GM03348 (cell line): ENCODE measurements around the gene LRRC27.

Source experiments
- DNase-seq: peaks from one replicate; pipeline ENCODE4 v3.0.0; 2012; ENCODE audit warnings: low spot score

Gene LRRC27

DNA sequence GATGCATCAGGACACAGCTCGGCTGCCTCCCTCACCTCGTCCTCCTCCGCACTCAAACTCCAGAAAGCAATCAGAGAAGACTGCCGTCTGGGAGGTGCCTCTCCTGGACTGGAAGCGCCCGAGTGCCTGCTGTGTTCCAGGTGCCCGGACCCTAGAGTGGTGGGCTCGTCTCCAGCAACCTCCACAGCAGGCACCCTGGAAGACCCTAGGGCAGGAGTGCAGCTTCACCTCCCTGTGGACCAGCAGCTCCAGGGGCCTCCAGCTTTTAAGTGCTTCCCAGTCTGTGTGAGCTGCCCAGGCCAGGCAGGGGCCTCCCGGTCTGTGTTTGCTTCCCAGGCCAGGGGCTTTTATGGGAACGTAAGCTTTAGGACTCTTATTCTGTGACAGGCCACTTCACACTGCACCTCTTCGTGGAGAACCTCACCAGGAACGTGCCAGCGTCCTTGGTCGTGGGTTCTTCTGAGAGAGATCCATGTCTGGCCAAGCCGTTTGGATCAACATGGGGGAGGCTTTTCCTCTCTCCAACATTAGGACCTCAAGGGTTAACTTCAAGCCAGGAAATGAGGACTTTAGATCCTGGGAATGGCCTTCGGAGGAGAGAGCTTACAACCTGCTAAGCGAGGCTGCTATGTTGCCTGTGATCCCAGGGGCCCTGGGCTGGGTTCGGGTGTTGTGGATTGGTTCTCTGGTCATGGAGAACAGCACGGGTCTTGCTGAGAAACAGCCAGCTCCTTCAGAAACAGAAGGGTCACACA is 59.1 kb downstream of the LRRC27 start:
- no peak for DNase-seq

DNA sequence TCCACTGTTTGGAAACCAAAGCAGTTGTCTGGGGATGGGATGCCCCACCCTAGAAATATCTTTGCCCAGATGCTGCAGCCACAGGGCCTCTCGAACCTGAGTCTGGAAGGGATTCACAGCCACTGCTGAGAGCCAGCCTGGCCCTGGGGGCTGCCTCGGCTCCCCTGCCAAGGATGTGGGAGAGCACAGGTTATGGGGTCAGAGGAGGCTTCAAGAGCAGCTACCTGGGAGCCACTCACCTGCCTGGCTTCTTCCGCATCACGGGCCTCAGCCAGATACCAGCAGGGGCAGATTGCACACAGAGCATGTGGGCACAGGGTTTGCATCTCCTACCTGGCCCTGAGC is 59.7 kb downstream of the LRRC27 start:
- no peak for DNase-seq

DNA sequence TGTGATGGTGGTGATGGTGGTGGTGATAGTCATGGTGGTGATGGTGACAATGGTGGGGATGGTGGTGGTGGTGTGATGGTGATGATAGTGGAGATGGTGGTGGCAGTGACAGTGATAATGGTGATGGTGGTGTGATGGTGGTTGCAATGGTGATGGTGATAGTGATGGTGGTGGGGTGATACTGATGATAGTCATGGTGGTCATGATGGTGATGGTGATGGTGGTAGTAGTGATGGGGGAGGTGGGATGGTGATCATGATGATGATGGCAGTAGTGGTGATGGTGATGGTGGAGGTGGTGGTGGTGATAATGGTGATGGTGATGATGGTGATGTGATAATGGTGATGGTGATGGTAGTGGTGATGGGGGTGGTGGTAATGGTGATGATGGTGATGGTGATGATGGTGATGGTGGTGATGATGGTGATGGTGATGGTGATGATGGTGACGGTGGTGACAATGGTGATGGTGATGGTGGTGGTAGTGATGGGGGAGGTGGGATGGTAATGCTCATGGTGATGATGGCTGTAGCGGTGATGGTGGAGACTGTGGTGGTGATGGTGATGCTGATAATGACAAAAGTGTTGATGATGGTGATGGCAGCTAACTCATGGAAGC is 60.3 kb downstream of the LRRC27 start:
- DNase-seq = no peak

DNA sequence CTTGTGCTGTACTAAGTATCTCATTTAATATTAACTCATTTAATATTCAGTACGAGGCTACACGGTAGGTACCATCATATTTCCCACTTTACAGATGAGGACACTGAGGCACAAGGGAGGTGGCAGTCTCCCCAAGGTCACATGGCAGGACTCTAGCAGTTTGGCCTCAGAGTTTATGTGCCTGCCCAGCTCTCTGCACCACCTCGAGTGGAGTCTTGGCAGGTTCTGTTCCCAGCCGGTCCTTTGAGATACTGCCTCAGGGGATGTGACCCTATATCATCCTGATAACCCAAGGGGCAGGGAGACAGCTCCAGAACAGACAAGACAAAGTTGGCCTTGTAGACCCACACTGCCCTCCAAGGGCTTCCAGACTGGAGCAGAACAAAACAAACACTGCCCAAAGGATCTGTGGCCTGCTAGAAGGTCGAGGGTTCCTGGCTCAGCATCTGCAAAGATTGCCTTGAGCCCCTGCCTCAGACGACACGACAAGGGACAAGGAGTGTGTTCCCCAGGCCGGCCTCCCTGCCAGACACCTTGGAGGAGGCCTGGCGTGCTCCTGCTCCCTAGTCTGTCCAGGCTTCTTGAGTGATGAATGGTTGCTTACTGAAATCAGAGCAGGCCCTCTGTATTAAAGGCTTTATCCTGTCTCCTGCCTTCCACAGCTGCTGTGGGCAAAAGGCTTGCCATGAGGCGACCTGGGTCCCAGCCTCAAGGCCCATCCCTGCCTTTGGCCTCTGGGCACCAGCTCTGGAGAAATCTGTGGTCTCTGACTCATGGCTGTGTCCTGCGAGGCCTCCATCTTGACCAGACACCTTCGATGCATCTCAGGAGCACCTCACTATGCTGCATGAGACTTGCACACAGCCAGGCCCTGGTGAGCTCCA is 61.1 kb downstream of the LRRC27 start:
- peak; percentile 65 for DNase-seq

DNA sequence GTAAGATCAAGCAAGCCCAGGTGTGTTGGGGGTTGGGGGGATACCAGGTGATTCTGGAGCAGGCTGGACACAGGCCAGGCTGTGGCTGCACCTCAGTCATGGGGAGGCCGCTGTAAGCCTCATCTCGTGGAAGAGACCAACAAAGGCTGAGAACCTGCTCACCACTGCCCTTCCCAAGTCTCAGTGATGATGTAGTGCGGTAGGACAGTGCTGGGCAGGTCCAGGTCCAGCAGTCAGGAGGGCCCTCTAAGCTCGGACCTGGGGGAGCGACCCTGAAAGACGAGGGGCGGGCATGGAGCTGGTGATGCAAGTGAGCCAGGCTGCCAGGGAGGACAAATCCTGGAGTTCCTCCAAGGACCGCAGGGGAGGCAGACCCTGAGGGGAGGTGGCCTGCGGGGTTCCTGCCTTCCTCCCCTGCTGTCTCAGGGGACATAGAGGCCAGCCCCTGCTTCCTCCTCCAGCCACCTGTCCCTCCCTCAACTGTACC is 61.7 kb downstream of the LRRC27 start:
- no peak for DNase-seq

DNA sequence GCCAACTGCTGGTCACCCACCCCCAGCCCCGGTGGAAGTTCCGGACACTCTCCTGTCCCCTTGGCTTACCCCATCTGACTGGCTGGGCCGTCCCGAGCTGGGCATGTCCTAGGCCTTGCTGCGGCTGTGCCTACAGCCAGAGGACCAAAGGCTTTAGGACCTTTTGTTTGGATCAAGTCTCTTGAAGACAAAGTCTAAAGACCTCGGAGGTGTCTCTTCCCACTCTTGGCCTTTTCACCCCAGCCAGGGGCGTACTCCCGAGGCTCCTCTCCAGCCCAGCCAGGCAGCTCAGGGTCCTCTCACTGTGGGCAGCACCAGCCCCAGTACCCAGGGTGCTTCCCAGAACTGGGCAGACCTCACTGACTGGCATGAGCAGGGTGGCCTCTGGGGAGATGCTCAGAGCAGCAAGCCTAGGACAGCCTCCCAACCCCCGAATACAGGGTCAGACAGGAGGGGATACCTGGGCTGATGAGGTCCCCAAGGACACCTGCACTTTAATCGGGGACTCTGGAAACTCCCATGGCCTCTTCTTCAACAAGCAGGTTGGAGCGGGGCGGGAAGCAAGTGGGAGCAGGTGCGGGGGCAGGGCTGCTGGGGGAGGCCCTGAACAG is 62.3 kb downstream of the LRRC27 start:
- no peak for DNase-seq

DNA sequence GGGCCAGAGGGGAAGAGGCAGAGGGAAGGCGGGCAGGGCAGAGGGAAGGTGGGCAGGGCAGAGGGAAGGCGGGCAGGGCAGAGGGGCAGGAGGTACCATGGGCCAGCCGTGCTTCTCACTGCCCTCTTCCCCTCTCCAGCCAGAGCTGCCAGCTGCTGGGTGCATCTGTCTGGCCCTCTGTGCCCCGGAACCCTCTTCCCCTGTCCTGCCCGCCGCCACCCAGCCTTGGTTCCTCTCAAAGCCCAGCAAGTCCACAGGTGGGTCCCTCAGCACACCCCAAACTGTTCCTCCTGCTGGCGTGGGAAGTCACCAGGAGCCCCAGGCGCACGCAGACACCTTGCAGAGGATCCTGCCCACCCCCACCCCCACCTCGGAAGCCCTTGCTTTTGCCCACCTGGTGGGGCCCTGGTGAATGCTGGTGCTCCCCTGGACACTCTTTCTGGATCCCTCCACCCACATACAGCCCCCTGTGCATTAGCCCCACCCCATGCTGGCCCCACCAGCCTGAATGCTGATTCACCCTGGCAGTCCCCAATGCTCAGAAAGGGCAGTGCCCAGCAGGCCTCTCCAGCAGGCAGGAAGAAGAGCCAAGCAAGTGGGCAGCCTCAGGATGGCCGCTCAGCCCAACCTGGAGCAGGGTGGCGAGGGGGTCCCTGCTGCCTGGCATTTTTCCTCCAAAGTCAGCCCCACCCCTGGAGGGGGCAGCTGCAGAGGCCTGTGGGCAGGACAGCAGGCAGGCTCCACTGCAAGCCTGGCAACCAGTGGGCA is 63.1 kb downstream of the LRRC27 start:
- DNase-seq = no peak

DNA sequence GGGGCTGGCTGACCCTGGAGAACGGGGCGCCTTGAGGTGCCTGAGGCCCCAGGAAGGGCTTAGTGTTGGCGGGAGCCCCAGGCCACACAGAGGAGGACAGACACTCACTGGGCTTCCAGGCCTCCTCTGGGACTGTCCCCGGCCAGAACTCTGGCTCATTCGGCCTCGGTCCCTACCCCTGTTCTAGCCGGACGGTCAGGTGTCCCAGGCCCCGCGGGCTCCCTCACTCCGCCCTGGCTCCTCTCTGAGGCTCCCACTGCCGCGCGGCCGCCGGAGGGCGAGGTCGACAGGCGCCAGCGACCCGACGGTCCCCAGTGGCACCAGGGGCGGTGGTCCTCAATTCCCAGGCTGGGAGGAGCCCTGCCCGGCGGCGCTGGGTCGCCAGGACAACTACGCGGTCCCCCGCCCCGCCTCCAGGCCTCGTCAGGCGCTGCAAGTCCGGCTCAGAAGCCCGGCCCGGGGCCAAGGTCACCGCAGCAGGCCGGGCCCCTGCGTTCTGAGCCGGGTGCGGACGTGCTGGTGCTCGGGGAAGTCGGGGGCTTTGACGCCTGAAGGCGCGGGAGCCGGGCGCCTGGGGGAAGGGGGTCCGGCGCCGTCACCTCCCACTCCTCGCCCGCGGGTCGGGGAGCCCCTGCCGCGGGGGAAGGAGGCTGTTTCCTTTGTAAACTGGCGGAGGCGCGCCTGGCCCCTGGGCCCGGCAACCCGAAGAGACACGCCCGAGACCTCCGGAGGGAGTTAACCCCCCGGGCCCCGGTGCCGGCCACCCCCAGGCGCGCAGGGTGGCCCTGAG is 63.9 kb downstream of the LRRC27 start:
- peak; percentile 59 for DNase-seq

DNA sequence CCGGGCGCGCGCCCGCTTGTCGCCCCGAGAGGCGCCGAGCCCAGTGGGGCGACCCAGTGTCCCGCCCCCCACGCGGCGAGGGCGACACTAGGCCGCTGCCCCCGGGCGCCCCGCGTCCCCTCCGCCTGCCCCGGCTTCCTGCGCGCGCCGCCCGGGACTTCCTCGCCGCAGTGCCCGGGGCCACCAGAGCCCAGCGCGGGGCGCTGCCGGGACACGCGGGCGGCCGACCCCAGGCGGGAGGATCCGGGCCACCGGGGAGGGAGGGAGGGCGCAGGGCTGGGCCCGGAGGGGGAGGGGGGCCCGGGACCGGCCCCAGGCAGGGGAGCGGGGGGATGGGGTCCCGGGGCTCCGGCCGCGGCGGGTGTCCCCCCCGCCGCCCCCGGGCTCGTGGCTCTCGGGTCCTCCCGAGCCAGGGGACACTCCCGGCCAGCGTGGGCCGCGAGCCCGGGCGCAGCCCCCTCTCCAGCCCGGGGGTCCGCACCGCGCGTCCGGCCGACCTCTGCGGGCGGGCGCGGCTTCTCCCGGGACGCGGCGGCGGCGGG is 64.6 kb downstream of the LRRC27 start:
- peak; percentile 92 for DNase-seq

DNA sequence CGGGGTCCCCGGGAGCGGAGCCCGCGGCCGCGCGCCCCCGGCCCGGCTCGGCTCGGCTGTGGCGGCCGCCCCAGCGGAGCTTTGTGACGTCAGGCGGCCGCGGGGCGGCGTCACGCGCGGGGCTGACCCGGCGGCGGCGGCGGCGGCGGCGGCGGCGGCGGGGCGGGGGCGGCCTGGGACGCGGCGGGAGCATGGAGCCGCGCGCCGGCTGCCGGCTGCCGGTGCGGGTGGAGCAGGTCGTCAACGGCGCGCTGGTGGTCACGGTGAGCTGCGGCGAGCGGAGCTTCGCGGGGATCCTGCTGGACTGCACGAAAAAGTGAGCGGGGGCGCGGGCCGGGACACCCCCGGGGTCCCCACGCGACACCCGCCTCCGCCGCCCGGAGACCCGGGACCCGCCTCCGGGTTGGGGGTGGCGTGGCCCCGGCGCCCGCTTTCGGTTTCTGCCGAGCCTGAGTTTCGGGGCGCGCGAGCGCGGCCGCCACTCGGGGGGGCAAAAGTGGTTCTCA is 65.1 kb downstream of the LRRC27 start, which contains the start of gene PWWP2B:
TSS of gene PWWP2B (plus strand) at position 165 of the 506 bp plus-strand sequence. CDS start at position 192, 27 bp downstream.
- DNase-seq = peak; percentile 91

DNA sequence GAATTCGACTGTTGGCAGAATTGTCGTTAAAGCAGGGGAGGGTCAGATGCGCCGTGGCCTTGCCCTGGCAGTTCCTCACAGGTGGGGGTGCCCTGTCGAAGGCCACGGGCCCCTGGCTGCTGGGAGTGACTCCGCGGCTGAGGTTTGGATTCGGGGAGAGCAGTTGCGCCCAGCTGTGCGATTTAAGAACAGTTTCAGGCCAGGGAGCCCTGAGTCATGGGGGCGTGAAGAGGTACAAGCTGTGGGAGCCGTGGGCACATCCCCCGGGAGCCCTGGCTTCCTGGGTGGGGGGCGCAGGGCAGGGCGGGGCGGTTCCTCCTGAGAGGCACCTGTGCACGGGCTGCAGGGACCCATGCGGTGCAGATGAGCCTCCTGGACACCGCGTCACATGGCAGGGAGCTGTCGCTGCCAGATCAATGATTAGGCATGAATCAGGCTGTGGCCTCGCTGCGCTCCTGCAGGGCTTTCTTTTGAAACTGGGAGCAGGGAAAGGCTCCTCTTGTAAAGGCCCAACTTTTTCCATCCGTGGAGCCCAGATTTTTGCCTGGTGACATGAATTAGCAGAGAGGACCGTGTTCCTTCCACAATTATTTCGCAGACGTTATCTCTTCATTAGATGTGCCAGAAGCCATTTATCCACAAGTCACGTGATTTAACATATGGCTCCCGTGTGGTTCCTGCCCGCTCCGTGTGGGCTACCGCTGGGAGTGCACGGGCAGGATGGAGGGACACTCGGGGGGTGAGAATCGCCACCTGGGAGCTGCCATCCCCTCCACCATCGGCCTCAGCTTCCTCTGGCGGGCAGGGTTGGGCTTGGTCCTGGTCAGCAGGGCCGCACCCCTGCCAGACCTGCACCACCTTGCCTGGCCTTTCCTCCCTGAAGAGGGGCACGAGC is 65.9 kb downstream of the LRRC27 start:
- DNase-seq = peak; percentile 73

DNA sequence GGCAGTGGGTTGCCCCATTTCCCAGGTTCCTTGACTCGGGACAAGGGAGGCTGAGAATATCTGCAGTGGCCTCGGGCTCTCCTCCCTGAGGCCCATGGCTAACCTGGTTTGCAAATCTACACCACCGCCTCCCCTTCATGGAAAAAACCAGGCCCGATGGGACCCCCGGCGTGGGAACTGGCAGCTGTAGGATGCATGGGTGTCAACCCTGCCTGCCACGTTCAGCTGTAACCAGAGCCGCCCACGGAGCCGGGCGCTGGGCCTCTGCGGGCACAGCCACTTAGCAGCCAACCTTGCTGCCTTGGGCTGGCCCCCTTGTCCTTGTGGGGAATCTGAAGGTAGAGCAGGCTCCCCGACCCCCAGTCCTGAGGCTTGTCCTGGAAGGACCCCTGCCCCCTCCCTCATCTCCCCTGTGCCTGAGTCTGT is 66.6 kb downstream of the LRRC27 start:
- no peak for DNase-seq

DNA sequence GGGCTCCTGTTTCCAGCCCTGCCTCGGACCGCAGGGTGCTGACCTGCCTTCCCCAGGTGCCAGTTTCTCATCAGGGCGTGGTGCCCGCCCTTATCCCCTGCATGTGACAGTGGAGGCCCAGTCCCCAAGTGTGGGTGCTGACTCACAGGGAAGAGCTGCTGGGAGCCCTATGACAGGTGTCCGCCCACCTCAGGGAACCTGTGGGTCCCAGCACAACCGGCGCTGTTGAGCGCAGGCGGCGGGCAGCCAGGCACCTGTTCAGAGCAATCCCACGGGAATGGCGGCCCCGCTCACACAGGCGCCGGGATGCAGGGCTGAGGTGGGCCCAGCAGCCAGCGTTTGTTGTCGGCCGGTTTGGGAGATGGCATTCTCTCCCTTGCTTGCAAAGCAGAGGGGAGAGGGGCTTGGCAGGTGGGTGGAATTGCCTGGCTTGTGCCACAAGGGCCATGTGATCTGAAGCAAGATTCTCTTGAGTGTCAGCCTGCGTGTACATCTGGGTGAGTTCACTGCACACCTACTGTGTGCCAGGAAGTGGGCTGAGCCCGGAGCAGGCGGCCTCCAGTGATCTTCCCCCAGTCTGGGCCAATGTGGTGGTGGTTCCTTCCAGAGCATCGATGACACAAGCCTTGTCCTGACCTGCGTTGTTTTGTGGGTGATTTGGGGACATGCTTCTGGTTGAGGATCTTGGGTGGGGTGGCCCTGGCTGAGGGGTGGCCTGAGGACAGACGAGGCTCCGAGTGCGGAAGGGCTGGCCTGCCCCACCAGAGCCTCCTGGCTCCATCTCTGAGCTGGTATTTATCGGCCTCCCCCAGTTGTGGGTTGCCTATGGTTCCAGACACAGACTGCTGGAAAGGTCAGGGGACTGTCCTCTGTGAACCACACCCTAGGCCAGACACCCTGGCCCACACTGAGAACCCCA is 67.4 kb downstream of the LRRC27 start:
- DNase-seq = no peak

DNA sequence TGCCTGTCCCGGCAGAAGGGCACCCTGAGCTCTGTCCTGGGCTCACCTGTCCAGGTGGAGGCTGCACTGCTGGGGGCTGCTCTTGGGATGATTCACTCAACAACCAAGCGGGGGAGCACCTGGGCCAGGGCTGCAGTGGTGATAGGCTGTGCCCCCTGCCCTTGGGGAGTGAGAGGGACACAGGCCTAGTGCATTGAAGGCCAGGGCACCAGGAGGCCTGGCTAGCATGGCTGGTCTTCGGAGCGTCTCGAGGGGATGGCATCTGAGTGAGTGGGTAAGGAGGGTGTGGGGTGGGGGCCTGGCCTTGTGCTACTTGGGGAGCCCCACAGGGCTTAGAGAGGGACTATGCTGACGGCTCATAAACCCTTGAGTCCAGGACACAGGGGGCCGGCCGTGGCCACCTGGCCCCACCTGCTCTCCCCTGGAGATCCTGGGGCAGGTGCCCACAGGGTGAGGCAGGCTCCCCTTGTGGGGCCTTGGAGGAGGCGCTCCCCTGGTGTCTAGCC is 68.1 kb downstream of the LRRC27 start:
- DNase-seq = no peak

DNA sequence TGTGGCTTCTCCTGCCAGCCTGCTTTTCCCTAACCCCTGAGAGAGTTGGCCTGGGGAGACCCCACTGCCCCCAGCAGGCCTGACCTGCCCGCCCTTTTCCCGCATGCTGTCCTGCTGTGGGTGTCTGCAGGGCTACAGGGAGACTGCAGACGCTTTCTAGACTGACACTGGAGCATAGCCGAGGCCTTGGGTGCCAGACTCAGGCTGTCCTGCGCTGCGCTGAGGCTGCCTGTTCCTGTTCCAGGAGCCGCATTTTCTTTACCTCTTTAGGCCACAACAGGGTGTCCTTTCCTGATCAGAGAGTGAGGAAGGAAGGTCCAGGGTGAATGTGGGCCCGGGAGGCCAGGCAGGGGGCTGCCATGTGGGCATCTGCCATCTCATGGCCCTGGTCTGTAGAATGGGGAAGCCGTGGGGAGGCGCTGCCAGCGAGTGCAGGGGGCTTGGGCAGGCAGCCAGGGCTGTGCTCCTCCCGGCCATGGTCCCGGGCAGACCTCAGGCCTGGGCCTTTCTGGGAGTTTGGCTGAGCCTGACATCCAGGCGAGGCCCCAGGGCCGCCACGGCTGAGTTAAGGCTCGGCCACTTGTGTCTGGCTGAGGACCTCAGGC is 68.7 kb downstream of the LRRC27 start:
- DNase-seq = no peak

DNA sequence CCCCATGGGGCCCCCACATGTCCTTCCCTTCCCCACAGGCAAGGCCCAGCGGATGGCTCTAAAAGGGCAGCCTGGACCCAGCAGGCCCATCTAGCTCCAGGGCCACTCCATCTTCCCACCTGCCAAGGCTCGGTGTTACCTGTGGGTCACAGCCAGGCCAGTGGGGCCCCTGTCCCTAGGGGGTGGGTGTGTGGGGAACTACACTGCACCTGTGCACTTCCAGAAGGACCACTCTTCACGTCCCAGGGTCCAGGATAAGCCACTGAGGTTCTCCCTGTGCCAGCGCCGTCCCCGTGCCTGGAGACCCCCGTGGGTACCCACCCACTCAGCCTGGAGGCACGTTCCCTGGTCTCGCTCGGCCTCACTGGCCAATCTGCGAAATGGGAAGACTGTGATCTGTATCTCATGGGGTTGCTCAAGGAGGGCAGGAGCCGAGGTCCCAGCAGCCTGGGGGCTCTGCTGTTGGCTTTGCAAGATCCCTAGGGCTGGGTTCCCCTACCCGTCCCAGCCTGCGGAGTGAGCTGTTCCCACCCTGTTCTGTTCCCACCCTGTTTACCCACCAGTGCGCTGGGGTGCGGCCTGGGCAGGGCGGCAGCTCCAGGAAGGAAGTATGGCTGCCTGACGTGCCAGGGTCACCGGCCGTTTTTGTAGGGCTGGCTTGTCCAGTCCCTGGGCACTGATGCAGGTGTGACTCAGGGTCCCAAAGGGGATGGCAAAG is 69.6 kb downstream of the LRRC27 start:
- DNase-seq = no peak
